Kidney epithelial cell (primary cell): ENCODE results near the gene RGS12. TPM values are rescaled to one million over a fixed set of nuclear protein-coding genes. Genes with fewer than 3 reads are reported as not detected.
A peak's percentile ranks its signal among the peaks of the same experiment; 100 is the strongest.

Experiments used
- DNase-seq: peaks from one replicate; pipeline ENCODE4 v3.0.0-alpha.2; 2010; ENCODE audit warnings: low read depth
- H3K27me3 ChIP-seq: 2 replicates; pipeline ENCODE4 v1.6.0; 2011; ENCODE audit warnings: low read length; ENCODE audit not compliant: control insufficient read depth, insufficient read depth
- H3K36me3 ChIP-seq: 2 replicates; pipeline ENCODE4 v1.5.1; 2011; ENCODE audit warnings: low read length; ENCODE audit not compliant: control insufficient read depth, insufficient read depth
- H3K4me3 ChIP-seq: 2 replicates; pipeline ENCODE4 v1.5.1; 2011; ENCODE audit warnings: low read depth, mild to moderate bottlenecking, control low read depth, low read length
- CTCF ChIP-seq: IDR thresholded peaks from 2 replicates; pipeline ENCODE4 v1.5.1; 2011; ENCODE audit warnings: mild to moderate bottlenecking, moderate library complexity, low read length, control low read depth, inconsistent platforms; ENCODE audit not compliant: insufficient read depth, poor library complexity, severe bottlenecking
- total RNA-seq: library from RNA; depleted of rRNA; stranded (reverse); fragments of >200 nt; gene quantifications from 2 replicates; pipeline ENCODE4 v1.2.3, GENCODE V29; 2015

RGS12 gene
- total RNA-seq, 1 donor from 2014 or later = 28.7 TPM

GRCh38 chr4:3250438-3250955 lies 42.3 kb upstream of the RGS12 start:
- H3K4me3 ChIP-seq = no peak overlapping the region
- H3K36me3 ChIP-seq = no peaks in the 10 kb centered on the region
- DNase-seq = no peak
- no peaks in the 10 kb centered on the region for H3K27me3 ChIP-seq
- no peak for TF ChIP-seq CTCF

- no peak for TF ChIP-seq CTCF
These were observed 41.7 kb upstream of the RGS12 start for GRCh38 chr4:3250956-3251690.

GRCh38 chr4:3251691-3252479 lies 40.9 kb upstream of the RGS12 start:
- Histone ChIP-seq H3K27me3 (no peaks in the 10 kb centered on the region), H3K36me3 (no peaks in the 10 kb centered on the region), H3K4me3 (no peak overlapping the region)
- no peak for TF ChIP-seq CTCF
- DNase-seq = no peak

More at GRCh38 chr4:3250956-3251690, 41.7 kb upstream of the RGS12 start:
- Histone ChIP-seq H3K27me3 (no peaks in the 10 kb centered on the region), H3K4me3 (no peak overlapping the region), H3K36me3 (no peaks in the 10 kb centered on the region)
- DNase-seq = peak; percentile 23

DNA sequence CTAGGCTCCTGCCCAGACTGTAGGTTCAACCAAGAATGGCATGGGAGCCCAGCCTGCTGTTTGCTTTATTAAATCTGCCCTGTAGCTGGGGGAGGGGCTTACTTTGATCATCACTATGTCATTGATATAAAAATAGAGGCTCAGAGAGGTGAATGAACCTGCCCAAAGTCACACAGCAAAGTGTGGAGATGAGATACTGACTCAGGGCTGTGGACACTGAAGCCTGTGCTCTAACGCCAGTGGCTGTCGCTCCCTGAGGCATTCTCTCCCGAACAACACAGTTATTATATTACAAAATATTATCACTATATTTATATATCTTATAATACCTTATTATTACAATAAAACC lies 40.4 kb upstream of the RGS12 start:
- no peaks in the 10 kb centered on the region for H3K36me3 ChIP-seq
- no peak for TF ChIP-seq CTCF
- no peak for DNase-seq
- no peak overlapping the region for H3K4me3 ChIP-seq
- no peaks in the 10 kb centered on the region for H3K27me3 ChIP-seq

GRCh38 chr4:3252831-3253641 lies 39.8 kb upstream of the RGS12 start:
- H3K27me3 ChIP-seq = no peaks in the 10 kb centered on the region
- TF ChIP-seq CTCF = no peak
- no peak overlapping the region for H3K4me3 ChIP-seq
- DNase-seq = no peak
- no peaks in the 10 kb centered on the region for H3K36me3 ChIP-seq
